ENCODE results near the gene CNOT1.

- no peak for TF ChIP-seq CTCF (IDR thresholded peaks at IDR 0.05 in 4 of 5, conservative IDR thresholded peaks at IDR 0.05 in 1 of 5)
- no peak for TF ChIP-seq POLR2A (IDR thresholded peaks at IDR 0.05)
These were observed 29.2 kb upstream of the CNOT1 start for GRCh38 chr16:58658796-58659211.
